Body of pancreas (tissue), 4 donors: ENCODE results near the gene WDFY4. TPM values are rescaled to one million over a fixed set of nuclear protein-coding genes. Genes with fewer than 3 reads are reported as not detected.

ENCODE experiments used
- ATAC-seq: fragments of 150-250 bp; one replicate; pipeline ENCODE4 v1.9.1; 2016
- DNase-seq, 4 donors: peaks; one replicate each; pipeline ENCODE4 v3.0.0-alpha.2; 2019
- H3K27ac ChIP-seq, 4 donors: fragments of 200-600 bp; sonication (generic); 1 replicate in 3 of 4; 2 replicates in 1 of 4; pipeline versions ENCODE4 v1.5.1 to v1.6.1; 2016 to 2019; ENCODE audit warnings: mild to moderate bottlenecking in 1 of 4, mixed read lengths in 1 of 4, moderate library complexity in 1 of 4
- H3K27me3 ChIP-seq, 2 donors: fragments of 200-600 bp; sonication (generic); one replicate each; pipeline ENCODE4 v1.6.0; 2016; ENCODE audit warnings: mild to moderate bottlenecking in 1 of 2
- H3K36me3 ChIP-seq, 2 donors: fragments of 200-600 bp; sonication (generic); replicated peaks in 1 of 2; 2 replicates each; pipeline ENCODE4 v1.5.1; 2016; ENCODE audit warnings: low read depth in 2 of 2; ENCODE audit not compliant: insufficient read depth in 1 of 2
- H3K4me1 ChIP-seq: fragments of 200-600 bp; sonication (generic); one replicate; pipeline ENCODE4 v1.6.0; 2016
- H3K4me3 ChIP-seq, 2 donors: fragments of 200-600 bp; sonication (generic); 1 replicate in 1 of 2; 2 replicates in 1 of 2; pipeline ENCODE4 v1.5.1; 2016 to 2019
- H3K9me3 ChIP-seq, 3 donors: fragments of 200-600 bp; sonication (generic); 1 replicate in 2 of 3; 2 replicates in 1 of 3; pipeline ENCODE4 v1.5.1; 2016
- POLR2A ChIP-seq, 3 donors: fragments of 450-650 bp; IDR thresholded peaks; one replicate each; pipeline ENCODE4 v1.6.1; 2016; ENCODE audit warnings: antibody characterized with exemption in 3 of 3, mild to moderate bottlenecking in 2 of 3
- WGBS, 2 donors: methylation state at CpG; one replicate each; pipeline ENCODE4 v1.1.5; 2017; 5-methylcytosine and 5-hydroxymethylcytosine counted together
- intact Hi-C: fragments of 100-400 bp; cut with DNase I; formaldehyde crosslinking; loops from one replicate; pipeline ENCODE4 v1.15.1; 2023
- total RNA-seq, 2 donors: library from RNA; depleted of rRNA; stranded (reverse); fragments of >200 nt; gene quantifications; one replicate each; pipeline ENCODE4 v1.1.0, GENCODE V29; 2016
- TF ChIP-seq, protein P1 (sequence below), 7 experiments: fragments of 450-650 bp in 4 of 7; fragments of 200-600 bp in 3 of 7; sonication (generic) in 3 of 7; IDR thresholded peaks; one replicate each; pipeline ENCODE4 v1.5.1; 2016 to 2019; ENCODE audit warnings: antibody characterized with exemption in 7 of 7

Gene WDFY4
- total RNA-seq, 2 donors from 2014 or later: 0.66 to 2.3 TPM

DNA sequence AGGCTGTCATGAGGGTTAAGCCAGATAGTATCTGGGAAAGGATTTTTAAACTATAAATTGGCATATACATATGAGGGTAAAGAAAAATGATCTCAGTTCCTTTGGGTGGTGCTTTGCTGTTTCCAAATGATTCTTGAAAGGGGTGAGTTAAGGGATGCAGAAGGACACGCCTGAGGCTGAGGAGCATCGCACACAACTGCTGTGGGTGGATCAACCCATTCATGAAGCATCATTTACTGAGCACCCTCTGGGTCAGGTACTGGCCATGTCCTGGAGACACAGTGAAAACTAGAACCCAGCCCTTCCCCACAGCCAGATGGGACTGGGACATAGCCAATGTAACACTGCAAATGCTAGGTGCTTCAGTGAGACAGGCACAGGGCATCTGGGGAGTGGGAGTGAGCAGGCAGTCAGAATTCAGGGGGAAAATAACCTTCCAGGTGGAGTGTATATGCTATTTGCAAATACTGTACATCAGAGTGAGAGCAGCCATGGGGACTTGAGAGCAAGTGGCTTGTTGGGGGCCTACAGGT lies 112.1 kb downstream of the WDFY4 start:
- Histone ChIP-seq H3K27me3 (no peaks in the 10 kb centered on the region), H3K36me3 (no peaks in the 10 kb centered on the region), H3K4me1 (no peaks in the 10 kb centered on the region), H3K9me3 (no peaks in the 10 kb centered on the region), H3K27ac (no peak overlapping the region), H3K4me3 (no peak overlapping the region)
- ATAC-seq (no peak), DNase-seq (no peak)
- no peak for TF ChIP-seq POLR2A (IDR thresholded peaks at IDR 0.05)
- TF ChIP-seq, protein P1, sequence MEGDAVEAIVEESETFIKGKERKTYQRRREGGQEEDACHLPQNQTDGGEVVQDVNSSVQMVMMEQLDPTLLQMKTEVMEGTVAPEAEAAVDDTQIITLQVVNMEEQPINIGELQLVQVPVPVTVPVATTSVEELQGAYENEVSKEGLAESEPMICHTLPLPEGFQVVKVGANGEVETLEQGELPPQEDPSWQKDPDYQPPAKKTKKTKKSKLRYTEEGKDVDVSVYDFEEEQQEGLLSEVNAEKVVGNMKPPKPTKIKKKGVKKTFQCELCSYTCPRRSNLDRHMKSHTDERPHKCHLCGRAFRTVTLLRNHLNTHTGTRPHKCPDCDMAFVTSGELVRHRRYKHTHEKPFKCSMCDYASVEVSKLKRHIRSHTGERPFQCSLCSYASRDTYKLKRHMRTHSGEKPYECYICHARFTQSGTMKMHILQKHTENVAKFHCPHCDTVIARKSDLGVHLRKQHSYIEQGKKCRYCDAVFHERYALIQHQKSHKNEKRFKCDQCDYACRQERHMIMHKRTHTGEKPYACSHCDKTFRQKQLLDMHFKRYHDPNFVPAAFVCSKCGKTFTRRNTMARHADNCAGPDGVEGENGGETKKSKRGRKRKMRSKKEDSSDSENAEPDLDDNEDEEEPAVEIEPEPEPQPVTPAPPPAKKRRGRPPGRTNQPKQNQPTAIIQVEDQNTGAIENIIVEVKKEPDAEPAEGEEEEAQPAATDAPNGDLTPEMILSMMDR (IDR thresholded peaks at IDR 0.05): no peak
- WGBS, 2 donors: 80 to 92% methylated on average over 2 of the region's 2 CpGs
- intact Hi-C loops: no loop called here

DNA sequence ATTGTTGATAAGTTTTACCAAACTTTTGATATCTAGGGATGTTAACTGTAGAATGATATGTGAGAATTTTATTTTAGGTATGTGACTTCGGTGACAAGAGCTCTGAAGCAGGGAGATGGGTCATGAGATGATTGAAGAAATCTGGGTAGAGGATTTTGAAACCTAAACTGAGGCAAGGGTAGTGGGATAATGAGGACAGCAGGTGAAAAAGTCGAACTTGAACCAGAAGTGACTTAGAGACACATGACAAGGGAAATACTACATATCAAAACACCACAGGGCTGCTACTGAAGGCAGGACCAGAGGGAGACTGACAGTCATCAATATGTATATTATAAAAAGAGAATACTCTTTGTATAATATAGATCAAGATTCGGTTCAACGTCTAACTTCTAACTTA lies 113.2 kb downstream of the WDFY4 start:
- no peak for DNase-seq
- Histone ChIP-seq H3K36me3 (no peaks in the 10 kb centered on the region), H3K9me3 (no peaks in the 10 kb centered on the region), H3K4me3 (no peak overlapping the region), H3K27ac (no peak overlapping the region), H3K4me1 (no peaks in the 10 kb centered on the region), H3K27me3 (no peaks in the 10 kb centered on the region)
- TF ChIP-seq, protein P1 (IDR thresholded peaks at IDR 0.05): no peak
- no peak for TF ChIP-seq POLR2A (IDR thresholded peaks at IDR 0.05)
- 55 to 64% methylated on average over 4 of the region's 4 CpGs for WGBS, 2 donors
- intact Hi-C loops: no loop called here
- ATAC-seq: no peak

DNA sequence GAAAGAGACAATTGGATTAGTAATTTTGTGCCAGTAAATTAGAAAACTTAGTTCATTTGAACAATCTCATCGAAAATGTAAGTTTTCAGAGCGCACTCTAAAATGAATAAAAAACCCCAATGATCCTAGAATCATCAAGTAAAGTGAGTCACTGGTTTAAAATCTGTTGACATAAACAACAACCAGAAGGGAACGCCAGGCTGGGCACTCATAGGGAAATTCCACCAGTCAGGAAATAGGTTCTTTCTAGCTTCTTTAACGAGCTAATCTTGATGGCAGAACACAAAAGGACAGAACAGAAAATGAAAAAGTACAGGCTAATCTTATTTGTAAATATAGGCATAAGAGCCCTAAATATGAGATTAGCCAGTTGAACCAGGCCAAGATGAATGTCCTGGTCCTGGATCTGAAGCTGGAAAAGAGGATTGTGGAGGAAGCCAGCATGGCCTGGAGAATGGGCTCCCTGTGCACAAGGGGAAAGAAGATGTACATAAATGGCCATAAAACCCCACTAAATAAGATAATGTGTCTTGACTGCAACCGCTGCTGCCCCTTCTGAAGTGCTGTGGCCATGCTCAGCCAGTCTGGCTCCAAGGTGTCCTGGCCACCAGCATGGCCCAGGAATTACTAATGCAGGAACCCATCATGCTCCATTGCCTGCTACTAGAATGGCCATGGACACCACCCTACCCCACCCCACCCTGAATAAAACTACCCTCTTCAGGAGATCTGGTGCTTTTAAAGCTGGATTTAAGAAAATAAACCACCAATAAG lies 114.0 kb downstream of the WDFY4 start:
- no peak for ATAC-seq
- H3K36me3 ChIP-seq: no peaks in the 10 kb centered on the region
- no peaks in the 10 kb centered on the region for H3K27me3 ChIP-seq
- TF ChIP-seq, protein P1 (IDR thresholded peaks at IDR 0.05): no peak
- no peak for TF ChIP-seq POLR2A (IDR thresholded peaks at IDR 0.05)
- intact Hi-C loops: no loop called here
- no peak overlapping the region for H3K27ac ChIP-seq
- H3K4me3 ChIP-seq: no peak overlapping the region
- 52 to 63% methylated on average over 5 of the region's 5 CpGs for WGBS, 2 donors
- no peaks in the 10 kb centered on the region for H3K4me1 ChIP-seq
- no peak for DNase-seq
- H3K9me3 ChIP-seq: no peaks in the 10 kb centered on the region

DNA sequence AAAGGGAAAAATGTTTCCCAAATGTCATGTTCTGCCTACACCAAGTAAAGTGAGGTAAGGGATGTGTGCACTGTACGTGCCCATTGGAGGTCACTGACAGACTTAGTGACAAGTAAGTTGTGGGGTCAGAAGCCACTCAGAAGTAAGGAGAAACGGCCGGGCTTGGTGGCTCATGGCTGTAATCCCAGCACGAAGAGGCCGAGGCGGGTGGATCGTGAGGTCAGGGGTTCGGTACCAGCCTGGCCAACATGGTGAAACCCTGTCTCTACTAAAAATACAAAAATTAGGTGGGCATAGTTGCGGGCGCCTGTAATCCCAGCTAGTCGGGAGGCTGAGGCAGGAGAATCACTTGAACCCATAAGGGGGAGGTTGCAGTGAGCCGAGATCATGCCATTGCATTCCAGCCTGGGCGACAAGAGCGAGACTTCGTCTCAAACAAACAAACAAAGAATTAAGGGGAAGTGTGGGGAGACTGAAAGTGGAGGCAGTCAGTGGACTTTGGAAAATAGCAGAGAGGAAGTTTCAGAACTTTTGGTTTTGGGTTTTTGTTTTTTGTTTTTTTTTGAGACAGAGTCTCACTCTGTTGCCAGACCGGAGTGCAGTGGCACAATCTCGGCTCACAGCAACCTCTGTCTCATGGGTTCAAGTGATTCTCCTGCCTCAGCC lies 114.8 kb downstream of the WDFY4 start:
- intact Hi-C loops: no loop called here
- WGBS, 2 donors: 73 to 79% methylated on average over 17 of the region's 17 CpGs
- DNase-seq (peak in 1 of 4 donors; percentile 25), ATAC-seq (no peak)
- peak overlapping the region in 2 of 4 donors; percentile 37 to 70 for H3K27ac ChIP-seq
- H3K27me3 ChIP-seq: no peaks in the 10 kb centered on the region
- no peaks in the 10 kb centered on the region for H3K36me3 ChIP-seq
- no peak for TF ChIP-seq POLR2A (IDR thresholded peaks at IDR 0.05)
- TF ChIP-seq, protein P1 (IDR thresholded peaks at IDR 0.05): no peak
- H3K9me3 ChIP-seq: no peaks in the 10 kb centered on the region
- no peak overlapping the region for H3K4me3 ChIP-seq
- no peaks in the 10 kb centered on the region for H3K4me1 ChIP-seq
